ENCODE data around the gene ZNF541.
"Not testable (repeated sequence)": the region's sequence is repeated elsewhere in the genome, so short reads cannot be mapped to it uniquely, and the experiment has no call there.

The ZNF541 gene

GRCh38 chr19:47595944-47596343, 23.0 kb upstream of the ZNF541 start:
- H3K27ac ChIP-seq = no peak overlapping the region
- TF ChIP-seq CTCF (IDR thresholded peaks at IDR 0.05) = no peak
- no peak for TF ChIP-seq ZFX (IDR thresholded peaks at IDR 0.05; ENCODE audit: borderline replicate concordance)

GRCh38 chr19:47593860-47594259, 20.9 kb upstream of the ZNF541 start:
- TF ChIP-seq CTCF (IDR thresholded peaks at IDR 0.05) (no peak), ZFX (IDR thresholded peaks at IDR 0.05; ENCODE audit: borderline replicate concordance) (no peak)

GRCh38 chr19:47589824-47590223, 16.9 kb upstream of the ZNF541 start:
- no peak overlapping the region for H3K27ac ChIP-seq
- TF ChIP-seq ZFX (IDR thresholded peaks at IDR 0.05; ENCODE audit: borderline replicate concordance) (no peak), CTCF (IDR thresholded peaks at IDR 0.05) (no peak)

More at GRCh38 chr19:47593860-47594259, 20.9 kb upstream of the ZNF541 start:
- H3K27ac ChIP-seq = no peak overlapping the region

- TF ChIP-seq ZFX (IDR thresholded peaks at IDR 0.05; ENCODE audit: borderline replicate concordance) (no peak), CTCF (IDR thresholded peaks at IDR 0.05) (no peak)
- H3K27ac ChIP-seq = no peak overlapping the region
These were observed 14.3 kb upstream of the ZNF541 start for GRCh38 chr19:47587295-47587694.

- not testable (repeated sequence) for H3K27ac ChIP-seq
These were observed 10.2 kb upstream of the ZNF541 start for GRCh38 chr19:47583161-47583560.

- no peak for TF ChIP-seq CTCF (IDR thresholded peaks at IDR 0.05)
- no peak overlapping the region for H3K27ac ChIP-seq
These were observed 9.5 kb upstream of the ZNF541 start for GRCh38 chr19:47582320-47582909.

GRCh38 chr19:47581605-47582319, 8.8 kb upstream of the ZNF541 start:
- TF ChIP-seq ZFX (IDR thresholded peaks at IDR 0.05; ENCODE audit: borderline replicate concordance) = no peak
- no peak for TF ChIP-seq CTCF (IDR thresholded peaks at IDR 0.05)
- H3K27ac ChIP-seq = no peak overlapping the region

Measured in 22Rv1 (cell line).